ENCODE data around the gene PHF20.

PHF20 gene

GRCh38 chr20:35729836-35730582 lies 41.8 kb upstream of the PHF20 start:
- TF ChIP-seq CTCF (IDR thresholded peaks at IDR 0.05; ENCODE audit: extremely low read depth, insufficient read depth, missing control alignments), result no peak
- in situ Hi-C loops (cut with MboI; ENCODE audit: low pct_unique_long_range_greater_than_20kb, low sequenced_read_pairs, unreplicated experiment), result no loop called here
- no peak for DNase-seq (ENCODE audit: low spot score)

DNA sequence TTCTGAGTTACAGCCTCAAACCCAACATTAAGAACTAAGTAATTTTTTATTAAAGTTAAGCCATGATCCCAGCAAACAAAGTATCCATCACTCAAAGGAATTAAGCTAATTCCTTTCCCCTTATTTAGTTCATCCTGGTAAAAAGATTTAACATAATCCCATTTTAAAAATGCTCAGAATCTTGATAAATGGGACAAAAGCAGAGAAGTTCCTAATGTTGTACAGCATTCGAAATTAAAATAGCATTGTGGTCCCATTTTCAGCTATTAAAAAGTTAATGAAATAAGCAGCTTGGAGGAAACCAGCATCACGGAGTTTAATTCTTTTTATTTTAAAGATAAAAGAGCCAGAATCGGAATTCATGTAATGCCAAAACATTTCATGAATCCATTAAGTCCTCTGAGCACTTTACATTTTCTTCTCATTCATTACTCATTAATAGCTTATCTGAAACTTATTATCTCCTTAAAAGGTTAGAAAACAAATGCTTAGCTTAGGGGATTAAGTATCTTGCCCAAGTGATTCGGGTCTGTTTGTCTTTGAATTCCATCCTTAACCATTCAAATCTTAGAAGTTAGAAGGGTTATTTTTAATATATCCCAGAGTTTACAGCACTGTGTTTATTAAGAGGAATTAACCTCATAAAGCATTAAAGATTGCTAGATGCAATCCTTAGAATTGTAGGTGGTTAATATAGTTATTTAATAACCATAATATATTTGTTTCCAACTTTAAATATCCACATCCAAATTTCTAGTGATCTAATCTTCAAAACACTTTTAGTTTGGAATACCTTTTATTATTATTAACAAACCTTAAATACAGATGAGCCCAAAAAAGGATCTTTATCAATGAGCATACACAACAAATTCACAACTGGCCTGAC lies 41.0 kb upstream of the PHF20 start:
- in situ Hi-C loops (cut with MboI; ENCODE audit: low pct_unique_long_range_greater_than_20kb, low sequenced_read_pairs, unreplicated experiment), result no loop called here
- TF ChIP-seq CTCF (IDR thresholded peaks at IDR 0.05; ENCODE audit: extremely low read depth, insufficient read depth, missing control alignments), result no peak
- DNase-seq (ENCODE audit: low spot score), result no peak

DNA sequence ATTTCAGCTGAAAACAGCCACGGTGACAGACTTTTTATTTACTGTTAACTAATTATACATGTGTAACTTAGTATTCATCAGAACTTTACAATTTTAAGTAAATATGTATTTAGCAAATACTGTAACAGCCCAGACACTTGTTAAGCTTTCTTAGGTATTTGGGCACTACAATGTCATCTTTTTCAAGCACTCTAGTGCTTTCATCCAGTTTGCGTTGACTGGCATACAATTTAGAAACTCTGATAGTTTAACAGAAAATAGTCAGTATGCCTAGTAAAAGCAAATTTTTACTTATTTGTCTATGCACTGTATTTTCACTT lies 40.4 kb upstream of the PHF20 start:
- DNase-seq (ENCODE audit: low spot score), result no peak
- in situ Hi-C loops (cut with MboI; ENCODE audit: low pct_unique_long_range_greater_than_20kb, low sequenced_read_pairs, unreplicated experiment), result no loop called here
- no peak for TF ChIP-seq CTCF (IDR thresholded peaks at IDR 0.05; ENCODE audit: extremely low read depth, insufficient read depth, missing control alignments)

GRCh38 chr20:35731862-35732643 lies 39.8 kb upstream of the PHF20 start:
- DNase-seq (ENCODE audit: low spot score), result no peak
- in situ Hi-C loops (cut with MboI; ENCODE audit: low pct_unique_long_range_greater_than_20kb, low sequenced_read_pairs, unreplicated experiment), result no loop called here
- TF ChIP-seq CTCF (IDR thresholded peaks at IDR 0.05; ENCODE audit: extremely low read depth, insufficient read depth, missing control alignments), result no peak

GRCh38 chr20:35732644-35732982 lies 39.2 kb upstream of the PHF20 start:
- in situ Hi-C loops (cut with MboI; ENCODE audit: low pct_unique_long_range_greater_than_20kb, low sequenced_read_pairs, unreplicated experiment), result no loop called here
- no peak for TF ChIP-seq CTCF (IDR thresholded peaks at IDR 0.05; ENCODE audit: extremely low read depth, insufficient read depth, missing control alignments)
- no peak for DNase-seq (ENCODE audit: low spot score)

DNA sequence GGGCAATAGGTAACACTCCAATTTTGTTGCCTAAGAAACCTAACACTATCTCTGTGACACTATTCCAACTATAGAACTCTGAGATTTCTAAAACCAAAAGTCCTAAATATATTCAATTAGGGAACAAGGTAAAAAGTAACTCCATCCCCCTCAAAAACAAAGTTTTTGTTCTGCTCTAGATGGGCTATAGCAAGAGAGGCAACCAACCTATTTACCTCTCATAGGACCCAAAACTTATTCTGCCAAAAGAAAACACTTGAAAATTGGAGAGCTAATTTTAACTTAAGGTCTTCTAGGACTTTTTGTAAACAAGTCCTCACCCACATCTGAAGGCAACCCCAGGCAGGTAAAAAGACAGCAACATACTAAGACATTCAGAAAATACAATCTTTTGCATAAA lies 37.4 kb upstream of the PHF20 start:
- TF ChIP-seq CTCF (IDR thresholded peaks at IDR 0.05; ENCODE audit: extremely low read depth, insufficient read depth, missing control alignments), result no peak
- DNase-seq (ENCODE audit: low spot score), result no peak
- in situ Hi-C loops (cut with MboI; ENCODE audit: low pct_unique_long_range_greater_than_20kb, low sequenced_read_pairs, unreplicated experiment), result no loop called here
